ENCODE results near the gene PSME3IP1.
"Not testable (repeated sequence)": the region's sequence is repeated elsewhere in the genome, so short reads cannot be mapped to it uniquely, and the experiment has no call there.

PSME3IP1 gene

DNA sequence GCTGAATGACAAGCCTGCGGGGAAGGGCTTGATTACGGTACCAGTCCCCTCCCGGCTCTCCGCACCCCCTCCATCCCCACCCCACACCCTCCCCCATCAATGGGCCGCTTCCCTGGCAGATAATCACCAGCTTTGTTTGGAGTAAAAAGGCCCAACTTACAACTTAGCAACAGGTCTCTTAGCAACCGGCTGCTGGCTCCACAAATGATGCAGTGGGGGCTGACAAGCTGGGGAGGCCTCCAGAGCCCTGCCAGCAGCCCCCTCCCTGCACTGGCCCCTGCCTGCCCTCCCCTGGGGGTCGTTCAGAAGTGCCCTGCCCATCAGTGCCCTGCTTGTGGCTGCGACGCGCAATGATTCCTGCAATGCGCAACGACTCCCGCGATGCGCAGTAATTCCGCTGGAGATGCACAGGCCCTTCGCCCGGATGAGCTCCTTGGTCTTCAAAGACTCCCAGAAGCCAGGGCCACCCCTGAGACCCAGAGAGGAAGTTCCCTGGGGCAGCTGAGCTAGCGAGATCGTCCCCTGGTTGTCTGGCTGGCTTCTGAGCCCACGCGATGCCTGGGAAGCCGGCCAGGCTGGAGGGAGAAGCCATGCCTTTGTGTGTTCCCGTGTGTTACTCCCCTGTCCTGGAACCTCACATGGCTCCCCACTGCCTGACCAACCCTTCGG lies 70.2 kb downstream of the PSME3IP1 start:
- H3K4me3 ChIP-seq (ENCODE audit: low read depth, low read length) = no peak overlapping the region
- no peaks in the 10 kb centered on the region for H3K27me3 ChIP-seq (ENCODE audit: control insufficient read depth, insufficient read depth, low read length)
- no peaks in the 10 kb centered on the region for H3K36me3 ChIP-seq (ENCODE audit: control insufficient read depth, insufficient read depth, low read length)
- no peaks in the 10 kb centered on the region for H3K9me3 ChIP-seq (ENCODE audit: control insufficient read depth, insufficient read depth, low read depth, low read length)
- no peak overlapping the region for H3K27ac ChIP-seq (ENCODE audit: low read depth, low read length)
- no peak overlapping the region for H3K9ac ChIP-seq (ENCODE audit: low read length)
- H3K4me1 ChIP-seq (ENCODE audit: control insufficient read depth, insufficient read depth, low read length) = peaks cover 10% of the 10 kb centered on the region

DNA sequence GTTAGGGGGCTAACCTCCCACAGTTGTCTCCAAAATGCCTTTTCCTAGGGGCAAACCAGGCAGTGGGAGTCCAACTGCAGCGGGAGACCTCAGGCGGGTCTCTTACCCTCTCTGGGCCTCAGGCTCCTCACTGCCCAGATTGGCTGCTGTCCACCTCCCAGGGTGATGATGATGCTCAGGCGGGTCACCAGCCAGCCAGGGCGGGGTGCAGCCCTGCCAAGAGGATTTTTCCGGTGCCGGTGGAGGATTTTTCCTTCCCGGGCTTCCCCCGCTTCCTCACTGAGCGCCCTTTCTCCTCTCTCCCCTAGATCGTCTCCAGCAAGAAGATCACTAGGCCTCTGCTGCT lies 70.7 kb downstream of the PSME3IP1 start:
- no peak overlapping the region for H3K9ac ChIP-seq (ENCODE audit: low read length)
- peaks cover 10% of the 10 kb centered on the region for H3K4me1 ChIP-seq (ENCODE audit: control insufficient read depth, insufficient read depth, low read length)
- no peak overlapping the region for H3K4me3 ChIP-seq (ENCODE audit: low read depth, low read length)
- no peaks in the 10 kb centered on the region for H3K36me3 ChIP-seq (ENCODE audit: control insufficient read depth, insufficient read depth, low read length)
- H3K27ac ChIP-seq (ENCODE audit: low read depth, low read length) = no peak overlapping the region
- no peaks in the 10 kb centered on the region for H3K9me3 ChIP-seq (ENCODE audit: control insufficient read depth, insufficient read depth, low read depth, low read length)
- H3K27me3 ChIP-seq (ENCODE audit: control insufficient read depth, insufficient read depth, low read length) = no peaks in the 10 kb centered on the region

DNA sequence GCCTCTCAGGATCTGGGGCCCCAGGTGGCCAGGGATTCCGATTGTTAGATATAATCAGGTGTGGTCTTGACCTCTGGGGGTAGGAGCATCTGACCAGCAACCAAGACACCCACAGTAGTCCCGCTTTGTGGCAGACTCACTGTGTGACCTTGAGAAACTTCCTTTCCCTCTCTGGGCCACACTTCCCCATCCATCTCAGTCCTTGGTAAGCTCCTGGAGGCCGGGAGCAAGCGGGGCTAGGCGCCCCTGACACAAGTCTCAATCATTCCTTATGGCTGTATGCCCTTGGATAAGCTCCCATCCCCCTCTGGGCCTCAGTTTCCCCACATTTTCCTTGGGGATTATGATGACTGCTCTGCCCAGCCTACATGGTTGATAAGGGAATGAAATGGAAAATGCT lies 72.2 kb downstream of the PSME3IP1 start:
- H3K27ac ChIP-seq (ENCODE audit: low read depth, low read length) = no peak overlapping the region
- H3K9me3 ChIP-seq (ENCODE audit: control insufficient read depth, insufficient read depth, low read depth, low read length) = no peaks in the 10 kb centered on the region
- no peak overlapping the region for H3K4me3 ChIP-seq (ENCODE audit: low read depth, low read length)
- no peaks in the 10 kb centered on the region for H3K36me3 ChIP-seq (ENCODE audit: control insufficient read depth, insufficient read depth, low read length)
- H3K4me1 ChIP-seq (ENCODE audit: control insufficient read depth, insufficient read depth, low read length) = peaks cover 10% of the 10 kb centered on the region
- H3K27me3 ChIP-seq (ENCODE audit: control insufficient read depth, insufficient read depth, low read length) = no peaks in the 10 kb centered on the region
- no peak overlapping the region for H3K9ac ChIP-seq (ENCODE audit: low read length)

DNA sequence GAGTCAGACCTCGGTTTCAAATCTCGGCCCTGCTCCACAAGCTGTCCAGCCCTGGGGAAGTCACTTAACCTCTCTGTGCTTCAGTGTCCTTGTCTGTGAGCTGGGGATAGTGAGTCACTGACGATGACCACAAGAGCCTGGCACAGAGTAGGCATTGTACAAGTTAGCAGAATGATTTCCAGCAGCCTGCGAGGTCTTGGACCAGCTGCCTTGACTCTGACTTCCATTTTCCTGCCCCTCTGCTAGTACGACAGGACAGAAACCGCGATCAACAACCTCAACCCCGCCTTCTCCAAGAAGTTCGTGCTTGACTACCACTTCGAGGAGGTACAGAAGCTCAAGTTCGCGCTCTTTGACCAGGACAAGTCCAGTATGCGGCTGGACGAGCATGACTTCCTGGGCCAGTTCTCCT lies 72.8 kb downstream of the PSME3IP1 start:
- Histone ChIP-seq H3K9ac (ENCODE audit: low read length) (no peak overlapping the region), H3K4me3 (ENCODE audit: low read depth, low read length) (no peak overlapping the region), H3K27me3 (ENCODE audit: control insufficient read depth, insufficient read depth, low read length) (no peaks in the 10 kb centered on the region), H3K9me3 (ENCODE audit: control insufficient read depth, insufficient read depth, low read depth, low read length) (no peaks in the 10 kb centered on the region), H3K27ac (ENCODE audit: low read depth, low read length) (no peak overlapping the region), H3K4me1 (ENCODE audit: control insufficient read depth, insufficient read depth, low read length) (peaks cover 10% of the 10 kb centered on the region), H3K36me3 (ENCODE audit: control insufficient read depth, insufficient read depth, low read length) (no peaks in the 10 kb centered on the region)

DNA sequence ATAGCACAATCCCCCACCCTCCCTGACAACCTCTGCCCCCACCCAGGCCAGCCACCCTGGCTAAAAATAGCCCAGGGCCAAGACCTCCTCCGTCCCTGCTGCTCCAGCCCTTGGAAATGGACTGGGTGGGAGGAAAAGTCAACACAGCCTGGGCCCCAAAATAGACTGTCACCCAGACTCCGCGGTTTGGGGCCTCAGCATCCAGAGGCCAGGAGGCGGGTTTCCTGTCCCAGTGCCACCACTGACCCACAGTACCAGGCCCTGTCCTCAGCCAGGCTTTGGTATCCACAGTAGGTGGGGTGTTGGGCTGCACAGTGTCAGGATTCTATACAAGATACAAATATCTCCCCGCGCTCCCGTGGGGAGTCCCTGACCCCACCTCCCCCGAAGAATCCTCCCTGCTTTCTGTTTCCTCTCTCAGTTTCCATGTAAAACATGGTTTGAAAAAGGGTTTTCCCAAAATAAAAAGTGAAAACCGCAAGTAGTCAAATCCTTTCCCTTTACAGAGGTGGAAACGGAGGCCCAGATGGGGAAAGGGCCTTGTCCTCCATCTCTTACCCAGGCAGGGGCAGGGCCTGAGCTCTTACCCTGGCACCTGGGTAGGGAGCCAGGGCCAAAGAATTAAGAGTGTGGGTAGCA lies 73.3 kb downstream of the PSME3IP1 start:
- Histone ChIP-seq H3K4me1 (ENCODE audit: control insufficient read depth, insufficient read depth, low read length) (peaks cover 11% of the 10 kb centered on the region), H3K9ac (ENCODE audit: low read length) (no peak overlapping the region), H3K9me3 (ENCODE audit: control insufficient read depth, insufficient read depth, low read depth, low read length) (no peaks in the 10 kb centered on the region), H3K4me3 (ENCODE audit: low read depth, low read length) (no peak overlapping the region), H3K27ac (ENCODE audit: low read depth, low read length) (no peak overlapping the region), H3K36me3 (ENCODE audit: control insufficient read depth, insufficient read depth, low read length) (no peaks in the 10 kb centered on the region), H3K27me3 (ENCODE audit: control insufficient read depth, insufficient read depth, low read length) (no peaks in the 10 kb centered on the region)

DNA sequence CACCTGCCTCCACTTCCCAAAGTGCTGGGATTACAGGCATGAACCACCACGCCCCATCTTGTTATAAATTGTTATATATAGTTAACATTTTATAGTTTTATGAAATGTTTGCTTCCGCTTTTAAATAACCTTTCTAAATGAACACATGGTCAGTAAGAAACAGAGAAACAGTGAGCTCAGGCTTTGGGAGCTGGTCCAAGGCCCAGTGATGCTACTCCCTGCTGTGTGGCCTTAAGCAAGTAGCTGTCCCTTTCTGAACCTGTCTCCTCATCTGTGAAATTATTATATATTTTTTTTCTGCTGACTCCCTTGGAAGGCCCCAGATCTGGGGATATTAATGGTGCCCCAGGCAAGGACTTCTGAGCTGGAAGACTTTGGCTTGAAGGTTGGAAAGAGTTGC lies 74.4 kb downstream of the PSME3IP1 start:
- Histone ChIP-seq H3K27ac (ENCODE audit: low read depth, low read length) (no peak overlapping the region), H3K9me3 (ENCODE audit: control insufficient read depth, insufficient read depth, low read depth, low read length) (no peaks in the 10 kb centered on the region), H3K4me3 (ENCODE audit: low read depth, low read length) (no peak overlapping the region), H3K27me3 (ENCODE audit: control insufficient read depth, insufficient read depth, low read length) (no peaks in the 10 kb centered on the region), H3K4me1 (ENCODE audit: control insufficient read depth, insufficient read depth, low read length) (peaks cover 16% of the 10 kb centered on the region), H3K36me3 (ENCODE audit: control insufficient read depth, insufficient read depth, low read length) (no peaks in the 10 kb centered on the region), H3K9ac (ENCODE audit: low read length) (no peak overlapping the region)

DNA sequence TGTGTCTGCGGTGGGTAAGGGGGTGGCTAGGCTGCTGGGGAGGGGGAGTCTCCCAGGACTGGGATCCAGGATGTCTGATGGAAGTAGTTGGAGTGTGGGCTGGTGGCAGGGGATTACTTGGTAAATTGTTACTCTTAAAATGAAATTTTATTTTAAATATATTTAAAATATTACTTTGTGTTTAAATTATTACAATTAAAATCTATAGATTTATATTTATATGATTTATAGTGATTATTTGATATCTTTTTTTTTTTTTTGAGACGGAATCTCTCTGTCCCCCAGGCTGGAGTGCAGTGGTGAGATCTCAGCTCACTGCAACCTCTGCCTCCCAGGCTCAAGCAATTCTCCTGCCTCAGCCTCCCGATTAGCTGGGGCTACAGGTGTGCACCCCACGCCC lies 74.9 kb downstream of the PSME3IP1 start:
- H3K4me1 ChIP-seq (ENCODE audit: control insufficient read depth, insufficient read depth, low read length) = peaks cover 20% of the 10 kb centered on the region
- no peaks in the 10 kb centered on the region for H3K27me3 ChIP-seq (ENCODE audit: control insufficient read depth, insufficient read depth, low read length)
- no peak overlapping the region for H3K4me3 ChIP-seq (ENCODE audit: low read depth, low read length)
- H3K9me3 ChIP-seq (ENCODE audit: control insufficient read depth, insufficient read depth, low read depth, low read length) = no peaks in the 10 kb centered on the region
- no peaks in the 10 kb centered on the region for H3K36me3 ChIP-seq (ENCODE audit: control insufficient read depth, insufficient read depth, low read length)
- H3K27ac ChIP-seq (ENCODE audit: low read depth, low read length) = no peak overlapping the region
- no peak overlapping the region for H3K9ac ChIP-seq (ENCODE audit: low read length)

DNA sequence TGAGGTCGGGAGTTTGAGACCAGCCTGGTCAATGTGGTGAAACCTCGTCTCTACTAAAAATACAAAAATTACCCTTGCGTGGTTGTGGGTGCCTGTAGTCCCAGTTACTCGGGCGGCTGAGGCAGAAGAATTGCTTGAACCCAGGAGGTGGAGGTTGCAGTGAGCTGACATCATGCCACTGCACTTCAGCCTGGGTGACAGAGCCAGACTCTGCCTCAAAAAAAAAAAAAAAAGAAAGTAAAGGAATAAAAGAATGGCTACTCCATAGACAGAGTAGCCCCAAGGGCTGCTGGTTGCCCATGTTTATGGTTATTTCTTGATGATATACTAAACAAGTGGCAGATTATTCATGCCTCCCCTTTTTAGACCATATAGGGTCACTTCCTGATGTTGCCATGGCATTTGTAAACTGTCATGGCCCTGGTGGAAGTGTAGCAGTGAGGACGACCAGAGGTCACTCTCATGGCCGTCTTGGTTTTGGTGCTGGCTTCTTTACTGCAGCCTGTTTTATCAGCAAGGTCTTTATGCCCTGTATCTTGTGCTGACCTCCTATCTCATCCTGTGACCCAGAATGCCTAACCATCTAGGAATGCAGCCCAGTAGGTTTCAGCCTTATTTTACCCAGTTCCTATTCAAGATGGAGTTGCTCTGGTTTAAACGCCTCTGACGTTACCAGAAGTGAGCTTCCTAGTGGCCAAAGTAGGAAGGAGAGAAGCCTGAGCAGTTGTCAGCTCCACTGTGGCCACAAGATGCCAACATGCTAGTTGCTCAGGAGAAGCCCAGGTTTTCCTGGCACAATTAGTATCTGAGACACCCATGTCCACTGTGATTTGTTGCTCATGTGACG lies 76.4 kb downstream of the PSME3IP1 start:
- H3K9me3 ChIP-seq (ENCODE audit: control insufficient read depth, insufficient read depth, low read depth, low read length); H3K36me3 ChIP-seq (ENCODE audit: control insufficient read depth, insufficient read depth, low read length); H3K27me3 ChIP-seq (ENCODE audit: control insufficient read depth, insufficient read depth, low read length); H3K9ac ChIP-seq (ENCODE audit: low read length); H3K27ac ChIP-seq (ENCODE audit: low read depth, low read length); H3K4me3 ChIP-seq (ENCODE audit: low read depth, low read length): not testable (repeated sequence)
- peaks cover 25% of the 10 kb centered on the region; the same call in 1 of the 2 replicates for H3K4me1 ChIP-seq (ENCODE audit: control insufficient read depth, insufficient read depth, low read length)

DNA sequence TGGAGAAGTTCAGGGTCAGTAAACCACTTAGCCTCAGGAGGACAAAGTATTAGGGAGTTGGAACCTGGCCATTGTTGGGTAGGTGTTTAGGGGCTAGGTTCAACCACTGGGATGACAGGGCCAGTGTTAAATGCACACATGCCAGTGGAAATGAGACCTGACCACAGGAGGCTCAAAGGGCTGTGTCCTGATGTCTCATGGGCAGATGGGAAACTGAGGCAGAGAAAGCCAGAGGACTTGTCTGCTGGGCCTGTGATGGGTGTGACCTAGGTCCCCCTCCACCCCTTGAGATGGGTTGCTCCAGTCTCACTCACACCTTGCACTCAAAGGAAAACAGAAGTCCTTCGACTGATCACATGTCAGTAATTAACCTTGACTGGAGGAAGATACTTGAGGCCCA lies 77.4 kb downstream of the PSME3IP1 start:
- Histone ChIP-seq H3K9me3 (ENCODE audit: control insufficient read depth, insufficient read depth, low read depth, low read length) (no peaks in the 10 kb centered on the region), H3K9ac (ENCODE audit: low read length) (no peak overlapping the region), H3K36me3 (ENCODE audit: control insufficient read depth, insufficient read depth, low read length) (no peaks in the 10 kb centered on the region), H3K27me3 (ENCODE audit: control insufficient read depth, insufficient read depth, low read length) (no peaks in the 10 kb centered on the region), H3K4me3 (ENCODE audit: low read depth, low read length) (no peak overlapping the region), H3K27ac (ENCODE audit: low read depth, low read length) (no peak overlapping the region), H3K4me1 (ENCODE audit: control insufficient read depth, insufficient read depth, low read length) (peaks cover 30% of the 10 kb centered on the region; the same call in 1 of the 2 replicates)

DNA sequence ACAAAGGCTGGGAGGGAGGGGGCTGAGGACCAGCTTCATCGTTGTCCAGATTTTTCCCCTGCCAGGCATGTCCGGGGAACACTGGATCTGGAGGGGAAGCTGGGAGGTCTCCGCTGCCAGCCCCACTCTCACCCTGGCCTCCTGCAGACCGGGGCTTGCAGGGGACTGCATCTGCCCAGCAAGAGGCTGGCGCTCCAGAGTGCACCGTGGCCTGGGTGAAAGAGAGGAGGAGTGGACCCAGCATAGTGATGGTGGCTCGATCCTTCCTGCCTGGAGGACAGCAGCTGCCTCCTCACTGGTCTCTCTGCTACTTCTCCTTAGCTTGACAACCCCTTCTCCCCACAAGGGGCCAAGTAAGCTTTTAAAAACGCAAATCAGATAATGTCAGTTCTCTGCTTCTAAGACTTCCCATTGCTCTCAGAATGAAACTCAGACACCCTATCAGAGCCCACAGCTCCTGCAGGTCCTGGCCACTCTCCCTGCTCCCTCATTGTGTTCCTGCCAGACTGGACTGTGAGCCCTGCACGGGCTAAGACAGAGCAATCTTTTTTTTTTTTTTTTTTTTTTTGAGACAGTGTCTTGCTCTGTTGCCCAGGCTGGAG lies 78.4 kb downstream of the PSME3IP1 start:
- Histone ChIP-seq H3K27ac (ENCODE audit: low read depth, low read length) (no peak overlapping the region), H3K4me1 (ENCODE audit: control insufficient read depth, insufficient read depth, low read length) (peaks cover 32% of the 10 kb centered on the region; the same call in 1 of the 2 replicates), H3K9ac (ENCODE audit: low read length) (no peak overlapping the region), H3K27me3 (ENCODE audit: control insufficient read depth, insufficient read depth, low read length) (no peaks in the 10 kb centered on the region), H3K4me3 (ENCODE audit: low read depth, low read length) (no peak overlapping the region), H3K36me3 (ENCODE audit: control insufficient read depth, insufficient read depth, low read length) (no peaks in the 10 kb centered on the region), H3K9me3 (ENCODE audit: control insufficient read depth, insufficient read depth, low read depth, low read length) (no peaks in the 10 kb centered on the region)

DNA sequence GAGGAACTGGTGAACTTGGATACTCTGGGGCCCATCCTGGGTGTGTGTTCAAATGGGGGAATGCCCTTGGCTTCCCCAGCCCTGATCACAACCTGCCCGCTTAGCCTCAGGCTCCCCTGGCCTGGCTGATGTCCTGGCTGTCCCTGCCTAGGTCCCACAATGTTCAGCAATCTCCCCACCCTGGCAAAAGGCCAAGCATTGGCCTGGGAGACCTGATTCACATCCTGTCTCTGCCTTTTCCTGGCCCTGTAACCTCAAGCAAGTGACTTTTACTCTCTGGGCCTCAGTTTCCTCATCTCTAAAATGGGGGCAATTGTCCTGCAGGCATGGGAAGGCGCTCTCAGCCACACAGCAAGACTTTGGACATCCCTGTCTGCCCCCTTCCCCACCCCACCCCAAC lies 79.1 kb downstream of the PSME3IP1 start:
- Histone ChIP-seq H3K9me3 (ENCODE audit: control insufficient read depth, insufficient read depth, low read depth, low read length) (no peaks in the 10 kb centered on the region), H3K9ac (ENCODE audit: low read length) (no peak overlapping the region), H3K27ac (ENCODE audit: low read depth, low read length) (no peak overlapping the region), H3K4me1 (ENCODE audit: control insufficient read depth, insufficient read depth, low read length) (peaks cover 32% of the 10 kb centered on the region; the same call in 1 of the 2 replicates), H3K4me3 (ENCODE audit: low read depth, low read length) (no peak overlapping the region), H3K27me3 (ENCODE audit: control insufficient read depth, insufficient read depth, low read length) (no peaks in the 10 kb centered on the region), H3K36me3 (ENCODE audit: control insufficient read depth, insufficient read depth, low read length) (no peaks in the 10 kb centered on the region)

All from HUES6 (cell line).